Measurements from ENCODE around the gene ZNF423. TPM values are rescaled to one million over a fixed set of nuclear protein-coding genes. Genes with fewer than 3 reads are reported as not detected.
A peak's percentile ranks its signal among the peaks of the same experiment; 100 is the strongest.

Gene ZNF423
- total and polyA plus RNA-seq, 2 experiments from 2014 or later, result 12.3 to 22.2 TPM

GRCh38 chr16:49644145-49644463 is 211.8 kb downstream of the ZNF423 start:
- H3K9me3 ChIP-seq (ENCODE audit: low read depth), result no peaks in the 10 kb centered on the region
- H3K4me1 ChIP-seq (ENCODE audit: low read depth), result peaks cover 16% of the 10 kb centered on the region
- no peaks in the 10 kb centered on the region for H3K27me3 ChIP-seq
- no peaks in the 10 kb centered on the region for H3K36me3 ChIP-seq
- peak in 1 of 2 donors; percentile 42 for DNase-seq (ENCODE audit: low read depth in 1 of 2, low spot score in 1 of 2)
- H3K27ac ChIP-seq, result no peak overlapping the region
- no peak overlapping the region for H3K4me3 ChIP-seq
- TF ChIP-seq, protein P1, sequence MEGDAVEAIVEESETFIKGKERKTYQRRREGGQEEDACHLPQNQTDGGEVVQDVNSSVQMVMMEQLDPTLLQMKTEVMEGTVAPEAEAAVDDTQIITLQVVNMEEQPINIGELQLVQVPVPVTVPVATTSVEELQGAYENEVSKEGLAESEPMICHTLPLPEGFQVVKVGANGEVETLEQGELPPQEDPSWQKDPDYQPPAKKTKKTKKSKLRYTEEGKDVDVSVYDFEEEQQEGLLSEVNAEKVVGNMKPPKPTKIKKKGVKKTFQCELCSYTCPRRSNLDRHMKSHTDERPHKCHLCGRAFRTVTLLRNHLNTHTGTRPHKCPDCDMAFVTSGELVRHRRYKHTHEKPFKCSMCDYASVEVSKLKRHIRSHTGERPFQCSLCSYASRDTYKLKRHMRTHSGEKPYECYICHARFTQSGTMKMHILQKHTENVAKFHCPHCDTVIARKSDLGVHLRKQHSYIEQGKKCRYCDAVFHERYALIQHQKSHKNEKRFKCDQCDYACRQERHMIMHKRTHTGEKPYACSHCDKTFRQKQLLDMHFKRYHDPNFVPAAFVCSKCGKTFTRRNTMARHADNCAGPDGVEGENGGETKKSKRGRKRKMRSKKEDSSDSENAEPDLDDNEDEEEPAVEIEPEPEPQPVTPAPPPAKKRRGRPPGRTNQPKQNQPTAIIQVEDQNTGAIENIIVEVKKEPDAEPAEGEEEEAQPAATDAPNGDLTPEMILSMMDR (IDR thresholded peaks at IDR 0.05; ENCODE audit: low read depth, low read length), result peak; percentile 45

DNA sequence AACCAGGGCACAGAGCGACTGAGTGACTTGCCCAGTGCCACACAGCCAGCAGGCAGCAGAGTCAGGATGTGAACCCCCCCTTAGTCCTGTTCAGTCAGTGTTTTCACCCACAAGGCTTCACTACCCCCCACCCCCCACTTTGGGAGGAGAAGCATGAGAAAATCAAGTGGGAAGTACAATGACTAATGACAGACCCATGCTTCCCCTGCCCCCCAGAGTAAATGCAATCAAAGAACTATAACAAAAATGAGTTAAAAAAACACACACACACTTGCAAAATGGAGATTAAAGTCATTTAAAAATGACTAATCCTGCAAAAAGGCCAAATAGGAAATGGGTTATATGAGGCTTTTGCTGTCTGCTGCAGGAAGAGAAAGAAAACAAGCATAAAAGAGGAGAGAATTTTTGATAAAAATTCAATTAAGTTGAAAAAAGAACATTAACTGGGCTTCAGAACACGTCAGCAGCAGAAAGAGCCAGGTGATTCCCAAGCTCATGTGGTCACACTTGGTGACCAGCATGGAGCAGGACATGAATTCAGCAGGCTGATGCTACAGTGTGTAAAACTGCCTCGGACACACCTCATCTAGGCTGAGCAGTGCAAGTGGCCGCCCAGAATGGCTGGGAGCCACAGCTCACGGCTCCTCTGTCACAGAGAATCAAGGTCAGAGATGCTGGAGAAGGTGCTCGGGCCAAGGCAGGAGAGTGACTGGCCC is 212.3 kb downstream of the ZNF423 start:
- Histone ChIP-seq H3K4me1 (ENCODE audit: low read depth) (peaks cover 21% of the 10 kb centered on the region), H3K36me3 (no peaks in the 10 kb centered on the region), H3K9me3 (ENCODE audit: low read depth) (no peaks in the 10 kb centered on the region), H3K27ac (no peak overlapping the region), H3K4me3 (no peak overlapping the region), H3K27me3 (no peaks in the 10 kb centered on the region)
- TF ChIP-seq, protein P1 (IDR thresholded peaks at IDR 0.05; ENCODE audit: low read depth, low read length), result no peak
- DNase-seq (ENCODE audit: low read depth in 1 of 2, low spot score in 1 of 2), result peak in 1 of 2 donors; percentile 70

- no peak for DNase-seq (ENCODE audit: low read depth in 1 of 2, low spot score in 1 of 2)
- Histone ChIP-seq H3K27me3 (no peaks in the 10 kb centered on the region), H3K4me3 (no peak overlapping the region), H3K9me3 (ENCODE audit: low read depth) (no peaks in the 10 kb centered on the region), H3K36me3 (no peaks in the 10 kb centered on the region), H3K27ac (no peak overlapping the region), H3K4me1 (ENCODE audit: low read depth) (peaks cover 24% of the 10 kb centered on the region)
- TF ChIP-seq, protein P1 (IDR thresholded peaks at IDR 0.05; ENCODE audit: low read depth, low read length), result no peak
These were observed 214.7 kb downstream of the ZNF423 start for GRCh38 chr16:49641250-49641649.

DNA sequence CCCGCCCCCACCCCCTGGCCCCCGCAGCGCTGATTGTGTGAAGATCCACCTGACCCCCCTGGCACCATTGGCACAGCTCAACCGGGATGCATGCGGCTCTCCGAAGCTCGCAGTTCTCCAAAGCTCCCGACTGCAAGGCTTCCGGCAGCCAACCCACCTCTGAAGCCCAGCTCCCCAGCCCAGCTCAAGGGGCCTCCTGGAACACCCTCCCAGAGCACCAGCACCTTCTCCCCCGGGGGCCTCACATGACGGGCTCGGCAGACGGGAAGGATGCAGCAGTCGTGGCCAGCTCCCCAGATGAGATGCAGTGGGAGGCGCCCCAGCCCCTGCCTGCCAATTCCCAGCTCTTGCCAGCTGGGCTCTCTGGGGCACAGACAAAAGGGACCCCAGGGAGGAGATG is 215.3 kb downstream of the ZNF423 start:
- Histone ChIP-seq H3K27ac (peak overlapping the region; percentile 63), H3K4me3 (no peak overlapping the region), H3K9me3 (ENCODE audit: low read depth) (no peaks in the 10 kb centered on the region), H3K27me3 (no peaks in the 10 kb centered on the region), H3K4me1 (ENCODE audit: low read depth) (peaks cover 24% of the 10 kb centered on the region), H3K36me3 (no peaks in the 10 kb centered on the region)
- no peak for DNase-seq (ENCODE audit: low read depth in 1 of 2, low spot score in 1 of 2)
- TF ChIP-seq, protein P1 (IDR thresholded peaks at IDR 0.05; ENCODE audit: low read depth, low read length), result no peak

DNA sequence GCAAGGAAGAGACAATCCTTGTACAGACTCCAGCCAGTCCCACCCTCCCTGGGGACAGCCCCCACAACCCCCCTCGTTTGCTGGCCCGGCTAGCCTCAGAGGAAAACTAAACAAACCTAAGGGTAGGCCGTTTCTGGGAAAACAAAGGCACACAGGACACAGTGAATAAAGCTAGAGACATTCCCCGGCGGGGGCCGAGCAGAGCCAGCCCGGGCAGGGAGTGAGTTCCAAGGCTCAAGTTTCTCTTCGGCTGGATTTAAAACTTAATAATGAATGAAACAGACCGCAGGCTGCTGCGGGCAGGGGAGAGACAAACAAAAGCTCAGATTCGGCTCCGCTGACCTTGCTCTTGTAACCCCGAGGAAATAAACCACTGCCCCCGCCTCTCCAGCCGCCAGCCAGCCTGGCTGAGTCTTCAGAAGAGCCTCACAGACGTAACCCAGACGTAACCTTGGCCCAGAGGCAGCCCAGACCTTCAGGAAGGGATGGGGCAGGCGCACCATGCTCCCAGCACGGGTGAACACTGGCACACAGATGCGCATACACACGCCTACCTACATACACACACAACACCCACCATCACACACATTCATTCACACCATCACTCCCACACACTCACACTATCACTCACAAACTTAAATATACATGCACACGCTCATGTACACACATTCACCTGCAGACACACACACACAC is 216.0 kb downstream of the ZNF423 start:
- H3K9me3 ChIP-seq (ENCODE audit: low read depth), result no peaks in the 10 kb centered on the region
- DNase-seq (ENCODE audit: low read depth in 1 of 2, low spot score in 1 of 2), result peak; percentile 68 to 74
- TF ChIP-seq, protein P1 (IDR thresholded peaks at IDR 0.05; ENCODE audit: low read depth, low read length), result no peak
- peak overlapping the region; percentile 63 for H3K27ac ChIP-seq
- H3K4me1 ChIP-seq (ENCODE audit: low read depth), result peaks cover 24% of the 10 kb centered on the region
- H3K36me3 ChIP-seq, result no peaks in the 10 kb centered on the region
- H3K4me3 ChIP-seq, result no peak overlapping the region
- H3K27me3 ChIP-seq, result no peaks in the 10 kb centered on the region
